Natural killer cell (primary cell): ENCODE results near the gene TOR4A. TPM values are rescaled to one million over a fixed set of nuclear protein-coding genes. Genes with fewer than 3 reads are reported as not detected.

Experiments
- ATAC-seq, 3 donors: fragments of 150-1000 bp in 2 of 3; fragments of 200-7000 bp in 1 of 3; cut with Tn5 transposase; 1 replicate in 1 of 3; 2 replicates in 2 of 3; pipeline ENCODE4 v1.10.0; 2021; ENCODE audit warnings: mild to moderate bottlenecking in 2 of 3, moderate library complexity in 2 of 3
- DNase-seq, 2 donors: peaks; one replicate each; pipeline versions ENCODE4 v3.0.0 to v3.0.0-alpha.2; 2013 to 2021; ENCODE audit warnings: mixed read lengths in 1 of 2
- H3K27ac ChIP-seq: one replicate; pipeline ENCODE4 v1.5.1; 2013; ENCODE audit warnings: mild to moderate bottlenecking, low read length
- H3K27me3 ChIP-seq: one replicate; pipeline ENCODE4 v1.6.1; 2013; ENCODE audit warnings: low read length; ENCODE audit not compliant: control insufficient read depth, insufficient read depth
- H3K36me3 ChIP-seq: one replicate; pipeline ENCODE4 v1.6.1; 2013; ENCODE audit warnings: low read length; ENCODE audit not compliant: control insufficient read depth, insufficient read depth
- H3K4me1 ChIP-seq: one replicate; pipeline ENCODE4 v1.6.1; 2013; ENCODE audit warnings: low read length; ENCODE audit not compliant: control insufficient read depth, insufficient read depth
- H3K4me3 ChIP-seq: one replicate; pipeline ENCODE4 v1.5.1; 2013; ENCODE audit warnings: low read length
- H3K9me3 ChIP-seq: one replicate; pipeline ENCODE4 v1.6.1; 2013; ENCODE audit warnings: low read length; ENCODE audit not compliant: control insufficient read depth, insufficient read depth
- H3K27ac Mint-ChIP-seq, 2 donors: one replicate each; pipeline ENCODE4 v1.8.0; 2022; ENCODE audit warnings: mild to moderate bottlenecking in 2 of 2, mixed read lengths in 2 of 2, moderate library complexity in 1 of 2
- H3K27me3 Mint-ChIP-seq, 2 donors: one replicate each; pipeline ENCODE4 v1.8.0; 2022; ENCODE audit warnings: low read depth in 2 of 2, mixed read lengths in 2 of 2
- H3K36me3 Mint-ChIP-seq: one replicate; pipeline ENCODE4 v1.8.0; 2022; ENCODE audit warnings: mixed read lengths
- H3K4me1 Mint-ChIP-seq, 2 donors: one replicate each; pipeline ENCODE4 v1.8.0; 2022; ENCODE audit warnings: mixed read lengths in 2 of 2
- H3K4me3 Mint-ChIP-seq: one replicate; pipeline ENCODE4 v1.8.0; 2022; ENCODE audit warnings: mild to moderate bottlenecking, moderate library complexity, mixed read lengths
- H3K9me3 Mint-ChIP-seq, 2 donors: one replicate each; pipeline ENCODE4 v1.8.0; 2022; ENCODE audit warnings: mixed read lengths in 2 of 2
- CTCF ChIP-seq: fragments of 200-600 bp; IDR thresholded peaks from one replicate; pipeline ENCODE4 v1.8.0; 2022; ENCODE audit warnings: antibody characterized with exemption
- WGBS: methylation state at CpG from one replicate; pipeline ENCODE4 v1.1.7; 2013; ENCODE audit warnings: missing lambda C conversion rate; ENCODE audit not compliant: insufficient coverage; 5-methylcytosine and 5-hydroxymethylcytosine counted together
- intact Hi-C: fragments of 100-400 bp; cut with micrococcal nuclease; formaldehyde crosslinking; loops from one replicate; pipeline ENCODE4 v1.14.2; 2022
- total RNA-seq, 4 donors: library from RNA; stranded (reverse); fragments of 120-200 nt in 1 of 4; gene quantifications; one replicate each; pipeline versions ENCODE4 v1.2.3 to v1.2.4, GENCODE V29; 2013 to 2022

Gene TOR4A
- total RNA-seq, 3 donors from 2014 or later (not counting 1 experiment from before 2014, with no cell fraction given), result 16.3 to 24.6 (median 19.2) TPM

GRCh38 chr9:137303151-137303892 lies 25.8 kb downstream of the TOR4A start:
- no peaks in the 10 kb centered on the region for H3K9me3 Mint-ChIP-seq
- H3K36me3 ChIP-seq, result no peaks in the 10 kb centered on the region
- no peaks in the 10 kb centered on the region for H3K9me3 ChIP-seq
- DNase-seq (peak in 1 of 2 donors; percentile 21), ATAC-seq (no peak)
- TF ChIP-seq CTCF, result no peak
- intact Hi-C loops, result no loop called here
- H3K4me3 ChIP-seq, result no peak overlapping the region
- H3K4me1 ChIP-seq, result peaks cover 54% of the 10 kb centered on the region
- H3K36me3 Mint-ChIP-seq, result no peaks in the 10 kb centered on the region
- H3K4me3 Mint-ChIP-seq, result peak overlapping the region; percentile 53
- no peak overlapping the region for H3K27ac ChIP-seq
- WGBS, result 80% methylated on average over 23 of the region's 23 CpGs
- no peaks in the 10 kb centered on the region for H3K27me3 Mint-ChIP-seq
- H3K4me1 Mint-ChIP-seq, result peaks cover 0 to 26% of the 10 kb centered on the region in 2 donors
- H3K27ac Mint-ChIP-seq, result peak overlapping the region in 1 of 2 donors; percentile 44
- H3K27me3 ChIP-seq, result peaks cover 16% of the 10 kb centered on the region

GRCh38 chr9:137303893-137304382 lies 26.4 kb downstream of the TOR4A start:
- no peak for TF ChIP-seq CTCF
- WGBS, result 94% methylated on average over 22 of the region's 22 CpGs
- H3K36me3 Mint-ChIP-seq, result no peaks in the 10 kb centered on the region
- intact Hi-C loops, result no loop called here
- H3K27me3 ChIP-seq, result peaks cover 15% of the 10 kb centered on the region
- H3K27ac Mint-ChIP-seq, result peak overlapping the region in 1 of 2 donors; percentile 44
- no peaks in the 10 kb centered on the region for H3K36me3 ChIP-seq
- H3K27me3 Mint-ChIP-seq, result no peaks in the 10 kb centered on the region
- peaks cover 54% of the 10 kb centered on the region for H3K4me1 ChIP-seq
- peaks cover 0 to 26% of the 10 kb centered on the region in 2 donors for H3K4me1 Mint-ChIP-seq
- peak overlapping the region; percentile 53 for H3K4me3 Mint-ChIP-seq
- no peak overlapping the region for H3K27ac ChIP-seq
- ATAC-seq, result no peak
- H3K9me3 Mint-ChIP-seq, result no peaks in the 10 kb centered on the region
- H3K4me3 ChIP-seq, result no peak overlapping the region
- no peaks in the 10 kb centered on the region for H3K9me3 ChIP-seq
- DNase-seq, result peak in 1 of 2 donors; percentile 21

- Histone ChIP-seq H3K27me3 (peaks cover 9% of the 10 kb centered on the region), H3K36me3 (no peaks in the 10 kb centered on the region), H3K27ac (no peak overlapping the region), H3K4me3 (no peak overlapping the region), H3K9me3 (no peaks in the 10 kb centered on the region), H3K4me1 (peaks cover 54% of the 10 kb centered on the region)
- Mint-ChIP-seq H3K4me1 (peaks cover 0 to 26% of the 10 kb centered on the region in 2 donors), H3K36me3 (no peaks in the 10 kb centered on the region), H3K27ac (peak overlapping the region in 1 of 2 donors; percentile 22), H3K9me3 (no peaks in the 10 kb centered on the region), H3K4me3 (no peak overlapping the region), H3K27me3 (no peaks in the 10 kb centered on the region)
- 64% methylated on average over 16 of the region's 16 CpGs for WGBS
- intact Hi-C loops, result no loop called here
- DNase-seq (peak in 1 of 2 donors; percentile 24), ATAC-seq (no peak)
- no peak for TF ChIP-seq CTCF
These were observed 27.0 kb downstream of the TOR4A start for GRCh38 chr9:137304383-137305059.
